NCI-H2171 (cell line): Measurements from ENCODE around the gene GNGT2.

Source experiments
- DNase-seq: peaks from one replicate; lab custom pipeline; 2025; lab: John Stamatoyannopoulos, UW

The GNGT2 gene

DNA sequence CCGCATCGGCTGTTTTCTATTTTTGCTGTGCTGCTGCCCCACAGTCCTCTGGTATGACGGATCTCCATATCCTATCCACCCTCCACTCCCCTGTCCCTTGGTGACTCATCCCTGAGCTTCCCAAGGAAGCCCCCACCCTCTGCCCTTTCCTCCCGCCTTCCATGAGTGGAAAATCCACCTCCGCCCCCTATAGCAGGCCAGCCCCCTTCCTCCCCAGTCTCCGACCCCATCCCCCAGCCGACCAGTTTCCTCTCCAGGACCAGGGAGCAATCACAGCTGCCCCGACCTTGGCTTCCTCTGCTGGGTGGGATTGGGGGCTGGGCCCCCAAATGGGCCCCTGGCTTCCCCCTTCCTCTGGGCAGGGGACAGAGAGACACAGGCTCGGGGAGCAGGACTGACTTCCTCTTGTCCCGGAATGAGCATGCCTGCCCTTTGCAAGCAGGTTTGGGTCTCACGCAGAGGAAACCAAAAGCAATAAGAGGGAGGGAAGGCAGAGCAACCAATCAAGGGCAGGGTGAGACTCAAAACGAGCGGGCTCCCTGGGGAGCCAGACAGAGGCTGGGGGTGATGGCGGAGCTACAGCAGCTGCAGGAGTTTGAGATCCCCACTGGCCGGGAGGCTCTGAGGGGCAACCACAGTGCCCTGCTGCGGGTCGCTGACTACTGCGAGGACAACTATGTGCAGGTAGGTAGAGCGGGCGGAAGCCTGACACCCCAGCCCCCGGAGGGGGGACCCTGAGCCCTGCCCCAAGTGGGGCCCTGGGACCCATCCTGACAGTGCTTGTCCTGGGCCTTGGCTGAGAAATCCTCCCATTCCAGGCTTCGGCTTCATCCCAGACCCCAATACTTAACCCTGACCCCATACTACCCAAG, at the start of gene GNGT2, which contains the start of gene ABI3:
Gene GNGT2, minus strand, starts transcription at position 417 of the 872 bp plus-strand sequence. CDS start 3,152 bp downstream, outside the sequence.
Gene ABI3, plus strand, starts transcription at position 550 of the 872 bp plus-strand sequence. Its CDS starts 18 bp downstream, at position 568.
- no peak for DNase-seq

DNA sequence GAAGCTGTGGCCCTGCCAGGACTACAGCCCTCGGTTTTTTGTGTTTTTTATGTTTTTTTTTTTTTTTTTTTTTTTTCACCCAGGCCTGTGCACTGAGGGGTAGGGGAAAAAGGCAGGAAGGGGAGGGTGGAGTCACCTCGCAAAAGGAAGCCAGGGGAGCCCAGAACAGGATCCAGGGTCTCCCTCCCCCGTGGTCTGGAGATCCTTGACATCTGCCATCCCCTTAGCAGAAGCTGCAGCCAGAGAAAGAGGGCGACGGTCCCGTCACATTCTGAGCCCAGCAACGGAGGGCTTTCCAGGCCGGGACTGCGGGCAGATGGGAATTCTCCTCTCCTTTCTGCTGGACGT, 49.3 kb upstream of the GNGT2 start:
- no peak for DNase-seq

DNA sequence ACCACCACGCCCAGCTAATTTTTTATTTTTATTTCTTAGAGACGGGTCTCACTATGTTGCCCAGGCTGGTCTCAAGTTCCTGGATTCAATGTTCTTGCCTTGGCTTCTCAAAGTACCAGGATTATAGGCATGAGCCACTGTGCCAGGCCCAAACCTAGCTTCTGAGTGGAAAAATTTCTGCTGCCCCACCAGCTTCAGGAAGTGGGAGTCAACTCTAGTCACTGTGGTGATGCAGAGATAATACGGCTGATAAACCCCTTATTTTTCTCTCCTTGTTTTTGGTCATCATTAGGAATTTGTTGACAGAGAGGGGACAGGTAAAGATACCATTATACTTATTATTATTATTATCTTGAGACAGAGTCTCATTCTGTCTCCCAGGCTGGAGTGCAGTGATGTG, 48.0 kb upstream of the GNGT2 start:
- no peak for DNase-seq

DNA sequence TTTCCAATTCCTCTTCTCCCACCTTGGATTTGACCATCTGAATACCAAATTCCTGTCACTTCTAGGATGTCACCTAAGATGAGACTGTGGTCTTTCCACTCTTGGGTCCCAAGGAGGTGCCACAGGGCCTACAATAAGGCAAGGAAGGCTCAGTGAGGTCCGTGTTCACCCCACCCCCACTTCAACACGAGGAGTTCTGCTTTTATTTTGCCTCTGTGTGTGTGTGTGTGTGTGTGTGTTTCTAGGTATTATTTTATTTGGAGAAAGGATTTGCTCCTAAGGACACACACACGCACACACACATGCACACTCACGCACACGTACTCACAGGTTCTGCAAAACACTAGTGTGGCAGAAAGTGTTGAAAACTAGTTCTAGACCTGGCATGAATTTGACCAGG, 44.8 kb upstream of the GNGT2 start:
- DNase-seq, result no peak

DNA sequence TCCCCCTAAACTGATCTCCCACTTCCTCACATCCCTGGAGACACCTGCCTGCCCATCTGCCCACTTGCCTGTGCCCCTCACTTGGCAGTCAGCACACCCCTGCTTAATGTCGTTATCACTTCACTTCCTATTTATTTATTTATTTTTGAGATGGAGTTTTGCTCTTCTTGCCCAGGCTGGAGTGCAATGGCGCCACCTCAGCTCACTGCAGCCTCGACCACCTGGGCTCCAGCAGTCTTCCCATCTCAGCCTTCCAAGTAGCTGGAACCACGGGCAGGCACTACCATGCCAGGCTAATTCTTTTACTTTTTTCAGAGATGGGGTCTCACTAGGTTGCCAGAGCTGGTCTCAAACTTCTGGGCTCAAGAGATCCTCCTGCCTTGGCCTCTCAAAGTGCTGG, 43.7 kb upstream of the GNGT2 start:
- no peak for DNase-seq

DNA sequence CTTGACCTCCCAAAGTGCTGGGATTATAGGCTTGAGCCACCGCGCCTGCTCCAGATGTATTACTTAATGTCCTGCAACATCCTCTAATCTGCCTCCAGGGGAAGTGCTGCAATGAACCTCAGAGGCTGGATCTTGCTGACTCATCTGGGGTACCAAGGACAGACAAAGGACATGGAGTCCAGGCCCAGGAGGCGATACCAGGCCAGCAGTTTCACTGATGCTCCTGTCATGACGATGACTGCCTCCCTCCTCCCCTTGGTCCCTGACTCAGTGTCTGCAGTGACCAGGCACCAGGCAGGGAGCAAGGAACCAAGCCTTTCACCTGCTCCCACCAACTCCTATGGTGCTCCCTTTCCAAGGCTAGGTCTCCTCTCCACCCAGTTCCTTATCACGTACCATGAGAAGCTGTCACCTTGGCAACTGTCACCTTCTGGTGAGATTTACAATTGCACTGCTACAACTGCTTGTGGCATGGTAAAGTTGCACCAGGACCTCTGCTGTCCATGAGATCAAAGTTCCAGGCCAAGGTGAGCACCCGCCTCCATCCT, 41.8 kb upstream of the GNGT2 start:
- no peak for DNase-seq

DNA sequence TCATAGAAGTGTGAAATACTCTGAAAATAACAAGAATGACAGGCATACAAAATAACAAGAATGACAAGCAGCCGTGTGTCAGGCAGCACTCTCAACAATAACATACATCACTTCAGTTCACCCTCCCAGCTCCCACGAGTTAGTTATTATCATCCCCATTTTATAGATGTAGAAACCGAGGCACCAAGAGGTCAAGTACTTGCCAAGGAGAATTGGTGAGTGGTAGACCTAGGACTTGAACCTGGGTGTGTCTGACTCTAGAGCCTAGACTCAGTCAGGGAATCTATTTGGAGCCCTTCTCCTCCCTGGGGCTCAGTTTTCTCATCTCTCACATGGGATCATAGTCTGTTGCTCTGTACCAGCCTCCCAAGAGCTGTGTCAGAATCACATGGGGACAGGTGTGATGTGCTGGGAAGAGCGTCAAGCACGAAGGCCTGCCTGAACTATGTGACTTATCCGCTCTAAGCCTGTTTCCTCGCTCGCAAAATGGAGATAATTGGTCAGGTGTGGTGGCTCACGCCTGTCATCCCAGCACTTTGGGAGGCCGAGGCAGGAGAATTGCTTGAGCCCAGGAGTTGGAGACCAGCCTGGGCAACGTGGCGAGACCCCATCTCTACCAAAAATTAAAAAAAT, 39.6 kb upstream of the GNGT2 start:
- DNase-seq, result no peak

DNA sequence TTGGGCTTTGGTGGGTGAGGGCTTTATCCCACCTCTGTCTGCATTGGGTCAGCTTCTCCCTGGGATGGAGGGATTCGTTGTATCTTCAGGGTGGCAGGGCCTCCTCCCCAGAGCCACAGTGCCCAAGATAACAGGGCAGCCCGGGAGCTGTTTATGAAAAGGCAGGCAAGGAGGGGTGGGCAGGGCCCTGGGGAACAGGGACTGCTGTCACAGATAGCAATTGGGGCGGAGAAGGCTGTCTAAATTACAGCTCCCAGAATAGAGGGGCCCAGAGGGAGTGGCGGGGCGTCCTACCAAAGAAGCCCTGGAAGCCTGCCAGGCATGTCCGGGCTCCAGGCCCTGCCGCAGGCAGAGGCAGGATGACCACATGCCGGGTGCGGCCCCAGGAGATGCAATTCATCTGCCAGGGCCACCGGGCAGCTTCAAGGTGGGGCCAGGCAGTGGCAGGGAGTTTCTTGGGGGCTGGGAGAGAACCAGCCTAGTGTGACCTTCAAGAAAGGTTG, 39.0 kb upstream of the GNGT2 start:
- no peak for DNase-seq

DNA sequence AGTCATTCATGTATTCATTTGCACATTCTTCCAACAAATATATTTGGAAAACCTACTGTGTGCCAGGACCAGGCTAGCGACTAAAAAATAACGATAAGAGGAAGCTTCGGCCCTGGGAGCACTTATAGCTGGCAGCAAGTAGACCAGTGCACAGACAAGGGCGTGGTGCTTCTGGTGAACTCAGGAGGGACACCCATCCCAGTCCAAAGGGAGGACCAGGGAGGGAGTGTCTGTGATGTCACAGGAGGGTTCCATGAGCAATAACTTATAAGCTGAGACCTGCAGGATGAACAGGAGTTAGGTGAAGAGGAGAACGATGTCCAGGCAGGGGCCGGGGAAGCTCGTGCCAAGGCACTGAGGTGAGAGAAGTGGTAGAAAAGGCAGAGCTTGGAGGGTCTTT, 37.6 kb upstream of the GNGT2 start:
- DNase-seq, result no peak

DNA sequence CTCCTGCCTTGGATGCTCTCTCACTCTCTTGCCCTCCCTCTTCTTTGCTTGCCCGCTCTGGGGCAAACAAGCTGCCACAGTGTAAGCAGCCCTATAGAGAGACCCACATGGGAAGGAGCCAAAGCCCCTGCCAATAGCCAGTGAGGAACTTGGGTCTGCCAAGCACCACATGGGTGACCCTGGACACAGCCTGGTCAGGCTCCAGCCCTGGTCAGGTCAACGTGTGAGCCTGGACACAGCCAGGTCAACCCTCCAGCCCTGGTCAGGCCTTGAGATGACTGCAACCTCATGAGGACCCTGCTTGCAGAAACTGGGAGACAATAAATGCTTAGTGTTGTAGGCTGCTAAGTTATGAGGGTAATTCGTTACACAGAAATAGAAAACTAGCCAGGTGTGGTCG, 34.5 kb upstream of the GNGT2 start:
- DNase-seq, result no peak

DNA sequence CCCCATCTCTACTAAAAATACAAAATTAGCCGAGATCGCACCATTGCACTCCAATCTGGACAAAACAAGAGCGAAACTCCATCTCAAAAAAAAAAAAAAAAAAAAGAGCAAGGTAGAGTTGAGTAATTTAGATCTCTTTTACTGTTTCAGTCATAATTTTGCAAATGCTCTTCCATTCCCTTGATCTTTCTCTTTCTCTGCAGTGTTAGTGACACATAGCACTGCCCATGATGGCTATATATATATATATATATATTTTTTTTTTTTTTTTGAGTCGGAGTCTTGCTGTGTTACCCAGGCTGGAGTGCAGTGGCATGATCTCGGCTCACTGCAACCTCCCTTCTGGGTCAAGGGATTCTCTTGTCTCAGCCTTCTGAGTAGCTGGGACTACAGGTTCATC, 32.4 kb upstream of the GNGT2 start:
- DNase-seq, result no peak

DNA sequence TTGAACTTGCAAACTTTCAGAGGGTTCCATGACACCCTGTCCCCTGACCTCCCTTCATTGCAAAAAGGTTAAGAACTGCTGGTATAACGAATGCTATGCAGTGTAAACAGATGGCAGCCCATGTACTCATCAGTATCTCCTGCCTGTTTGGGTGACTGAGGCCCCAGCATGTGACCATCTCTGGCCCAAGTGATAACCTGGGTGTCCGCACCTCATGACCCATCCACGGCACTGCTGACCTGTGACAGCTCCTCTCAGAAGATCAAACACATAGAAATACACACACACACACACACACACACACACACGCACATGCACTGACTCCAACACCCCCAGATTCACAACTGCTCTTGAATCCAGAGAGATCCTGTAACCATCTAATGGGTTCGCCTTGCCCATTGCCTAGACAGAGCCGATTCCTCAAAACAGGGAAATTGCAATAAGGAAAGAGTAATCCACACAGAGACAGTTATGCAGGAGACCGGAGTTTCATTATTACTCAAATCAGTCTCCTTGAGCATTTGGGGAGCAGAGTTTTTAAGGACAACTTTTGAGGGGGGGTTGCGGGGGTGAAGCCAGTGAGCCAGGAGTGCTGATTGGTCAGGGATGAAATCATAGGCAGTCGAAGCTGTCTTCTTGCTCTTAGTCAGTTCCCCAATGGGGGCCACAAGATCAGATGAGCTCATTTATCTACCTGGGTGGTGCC, 31.5 kb upstream of the GNGT2 start:
- no peak for DNase-seq

DNA sequence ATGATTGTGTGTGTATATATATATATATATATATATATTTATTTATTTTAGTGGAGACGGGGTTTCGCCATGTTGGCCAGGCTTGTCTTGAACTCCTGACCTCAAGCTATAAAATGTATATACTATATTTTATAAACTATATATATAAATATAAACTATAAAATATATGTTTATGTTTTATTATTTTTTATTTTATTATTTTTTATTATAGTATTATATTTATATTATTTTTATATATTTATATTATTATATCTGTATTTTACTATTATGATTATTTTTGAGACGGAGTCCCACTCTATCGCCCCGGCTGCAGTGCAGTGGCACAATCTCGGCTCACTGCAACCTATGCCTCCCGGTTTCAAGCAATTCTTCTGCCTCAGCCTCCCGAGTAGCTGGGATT, 30.7 kb upstream of the GNGT2 start:
- no peak for DNase-seq

DNA sequence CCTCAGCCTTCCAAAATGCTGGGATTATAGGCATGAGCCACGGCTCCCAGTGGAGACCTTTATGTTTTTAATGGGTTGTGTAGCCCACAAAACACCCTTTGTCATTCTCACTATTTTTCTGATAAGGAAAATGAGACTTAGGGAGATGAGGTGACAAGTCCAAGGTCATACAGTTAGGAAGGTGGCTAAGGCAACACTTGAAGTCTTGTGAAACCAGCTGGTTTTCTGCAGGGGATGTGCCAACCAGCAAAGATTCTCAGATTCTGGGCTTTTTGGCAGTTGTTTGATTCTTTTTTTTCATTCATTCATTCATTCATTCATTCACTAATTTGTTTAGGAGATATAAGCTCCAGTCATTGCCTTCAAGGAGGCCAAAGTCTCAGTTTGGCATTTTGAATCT, 30.2 kb upstream of the GNGT2 start:
- no peak for DNase-seq

DNA sequence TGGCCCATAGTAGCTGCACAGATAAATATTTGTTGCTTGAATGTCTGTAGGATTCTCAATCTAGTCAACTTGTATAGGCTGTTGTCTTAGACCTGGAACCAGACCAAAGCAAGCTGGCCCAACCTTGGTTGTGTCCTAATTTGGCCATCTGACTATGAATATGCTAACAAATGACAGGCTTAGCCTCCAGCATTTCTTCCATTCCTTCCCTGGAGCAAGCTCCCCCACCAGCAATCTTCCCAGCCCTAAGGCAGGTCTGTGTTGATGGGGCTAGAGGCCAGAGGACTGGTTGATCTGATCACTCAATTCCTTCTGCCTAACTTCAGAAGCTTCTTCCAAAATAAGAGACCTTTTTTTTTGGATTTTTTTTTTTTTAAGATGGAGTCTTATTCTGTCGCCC, 29.6 kb upstream of the GNGT2 start:
- DNase-seq, result no peak

DNA sequence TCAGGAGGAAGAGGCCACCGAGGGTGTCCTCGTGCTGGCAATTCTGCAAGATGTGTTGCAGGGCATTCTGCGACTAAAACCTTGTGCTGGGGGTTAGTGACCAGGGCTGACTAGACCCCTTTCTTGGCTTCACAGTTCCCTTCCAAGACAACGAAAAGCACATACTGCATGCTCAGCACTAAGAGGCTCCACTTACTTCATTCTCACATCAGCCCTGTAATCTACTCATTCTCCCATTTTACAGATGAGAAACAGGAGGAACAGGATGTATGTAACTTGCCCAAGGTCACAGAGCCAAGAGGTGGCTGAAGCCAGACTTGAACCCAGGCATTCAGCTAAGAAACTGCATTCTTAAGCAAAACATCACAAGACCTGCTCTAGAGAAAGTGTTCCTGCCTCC, 25.5 kb upstream of the GNGT2 start:
- DNase-seq, result no peak

DNA sequence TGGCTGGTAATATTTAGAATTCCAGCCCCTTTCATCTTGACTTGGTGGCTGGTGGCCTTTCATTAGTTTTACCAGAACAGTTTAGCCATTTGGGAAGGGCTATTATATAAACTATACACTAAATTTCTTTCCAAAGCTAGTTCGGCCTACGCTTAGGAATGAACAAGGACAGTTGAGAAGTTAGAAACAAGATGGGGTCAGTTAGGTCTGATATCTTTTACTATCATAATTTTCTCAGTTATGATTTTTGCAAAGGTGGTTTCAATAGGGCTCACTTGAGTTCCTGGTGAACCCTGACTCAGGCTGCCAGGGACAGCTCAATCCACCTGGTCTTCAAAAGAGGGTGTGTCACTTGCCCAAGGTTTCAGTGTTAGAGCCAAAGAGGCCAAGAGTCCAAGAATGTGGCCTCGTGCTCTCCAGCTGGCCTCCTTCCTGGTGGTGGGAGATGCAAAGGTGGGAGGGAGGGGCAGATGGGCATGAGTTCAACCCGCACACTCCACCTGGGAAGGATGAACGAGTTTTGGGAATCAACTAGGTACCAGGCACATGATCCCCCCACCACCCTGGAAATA, 24.2 kb upstream of the GNGT2 start:
- no peak for DNase-seq

DNA sequence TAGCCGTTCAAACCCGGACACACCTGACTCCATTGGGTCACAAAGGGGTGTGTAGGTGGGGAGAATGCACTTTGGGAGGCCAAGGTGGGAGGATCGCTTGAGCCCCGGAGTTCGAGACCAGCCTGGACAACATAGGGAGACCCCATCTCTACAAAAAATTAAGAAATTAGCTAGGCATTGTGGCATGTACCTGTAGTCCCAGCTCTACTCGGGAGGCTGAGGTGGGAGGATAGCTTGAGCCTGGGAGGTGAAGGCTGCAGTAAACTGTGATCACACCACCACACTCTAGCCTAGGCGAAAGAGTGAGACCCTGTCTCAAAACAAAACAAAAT, 21.2 kb upstream of the GNGT2 start:
- DNase-seq, result no peak

DNA sequence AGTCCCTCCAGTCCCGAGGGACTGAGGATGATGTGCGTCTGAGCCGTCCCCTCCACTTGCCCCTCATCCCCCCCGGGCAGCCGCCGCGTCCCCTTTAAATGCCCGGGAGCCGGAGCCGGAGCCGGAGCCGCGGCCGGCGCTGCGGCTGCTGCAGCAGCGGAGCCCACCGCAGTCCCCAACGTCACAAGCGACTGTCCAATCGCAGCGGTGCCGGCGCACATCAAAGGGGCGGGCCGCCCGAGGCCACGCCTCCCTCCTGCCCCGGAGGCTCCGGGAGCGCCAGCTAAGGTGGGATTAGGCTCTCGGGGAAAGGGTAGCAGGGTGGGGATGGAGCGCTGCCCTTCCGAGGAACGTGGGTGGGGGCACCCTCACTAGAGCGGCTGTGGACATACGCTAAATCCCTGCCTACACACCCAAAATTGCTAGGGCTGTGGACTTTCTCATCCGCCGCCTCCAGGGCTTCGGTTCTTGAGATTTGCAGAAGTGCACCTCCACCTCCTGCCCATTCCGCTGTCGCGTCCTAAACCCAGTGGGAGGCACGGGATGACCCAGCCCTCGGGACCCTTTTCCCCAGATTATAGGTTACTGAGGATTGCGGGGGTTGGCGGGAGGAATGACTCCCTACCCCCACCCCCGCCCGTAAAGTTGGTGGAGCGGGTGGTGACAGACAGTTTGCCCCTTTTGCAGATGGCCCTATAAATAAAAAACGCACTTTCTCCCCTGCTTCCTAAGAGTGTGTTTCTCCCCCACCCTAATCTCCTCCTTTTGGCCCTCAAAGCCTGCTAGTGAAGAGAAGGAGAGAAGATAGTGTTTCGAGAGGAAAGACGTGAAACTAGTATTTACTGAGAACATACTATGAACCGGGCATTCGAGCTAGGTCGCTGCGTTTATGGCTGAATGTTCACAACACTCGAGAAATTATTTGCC, 20.5 kb upstream of the GNGT2 start, which contains the start of gene PHOSPHO1:
Gene PHOSPHO1, minus strand, starts transcription at position 152 of the 927 bp plus-strand sequence. CDS start 4,096 bp downstream, outside the sequence.
- peak; percentile 74 for DNase-seq

DNA sequence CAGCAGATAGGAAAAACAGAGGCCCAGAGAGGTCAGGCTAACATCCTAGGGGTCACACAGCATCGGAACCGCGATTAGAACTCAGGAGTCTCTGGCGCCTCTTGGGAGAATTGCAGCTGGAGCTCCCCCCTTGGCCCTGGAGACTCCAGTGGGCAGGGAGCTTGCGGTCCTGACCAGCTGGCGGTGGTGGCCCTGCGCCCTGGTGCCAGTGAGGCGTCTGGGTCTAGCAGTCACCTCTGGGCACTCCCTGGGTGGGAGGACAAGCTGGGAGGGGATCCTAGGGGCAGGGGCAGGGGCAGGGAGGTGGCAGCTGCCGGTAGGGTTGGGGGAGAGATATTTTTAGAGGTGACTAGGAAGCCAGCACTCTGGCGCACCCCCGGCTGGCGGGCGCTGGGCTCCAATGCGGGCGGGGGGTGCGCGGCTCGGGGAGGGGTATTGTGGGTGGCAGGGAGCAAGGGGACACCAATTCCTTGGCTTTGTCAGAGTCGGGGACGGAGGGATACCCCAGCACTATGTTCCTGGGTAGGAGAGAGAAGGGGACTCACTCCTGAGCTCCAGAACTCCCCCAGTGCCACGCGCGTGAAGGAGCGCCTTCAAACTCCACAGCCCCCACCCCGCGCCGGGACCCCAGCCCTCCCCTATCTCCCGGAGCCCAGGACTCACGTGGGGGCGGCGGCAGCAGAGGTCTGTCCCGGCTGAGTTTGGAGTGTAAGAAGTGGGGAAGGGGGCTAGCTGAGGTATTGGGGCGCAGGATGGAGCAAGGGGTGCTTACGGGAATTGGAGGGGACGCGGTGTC, 19.6 kb upstream of the GNGT2 start:
- no peak for DNase-seq
